Mammary epithelial cell (primary cell): ENCODE measurements around the gene UBASH3A.

Experiments
- CTCF ChIP-seq, 2 donors: IDR thresholded peaks in 1 of 2; conservative IDR thresholded peaks in 1 of 2; 2 replicates each; pipeline ENCODE4 v1.5.1; 2011 to 2012; ENCODE audit warnings: inconsistent platforms in 2 of 2, low read length in 2 of 2, mild to moderate bottlenecking in 2 of 2, control low read depth in 1 of 2, low read depth in 1 of 2; ENCODE audit not compliant: insufficient read depth in 1 of 2; ENCODE audit errors: extremely low read depth in 1 of 2
- EZH2 ChIP-seq: IDR thresholded peaks from 2 replicates; pipeline ENCODE4 v1.6.1; 2012; ENCODE audit warnings: low read length, inconsistent platforms, borderline replicate concordance

- TF ChIP-seq CTCF (conservative IDR thresholded peaks at IDR 0.05 in 1 of 2, IDR thresholded peaks at IDR 0.05 in 1 of 2; ENCODE audit: extremely low read depth in 1 of 2, insufficient read depth in 1 of 2, low read depth in 1 of 2, low read length in 2 of 2) = no peak
- TF ChIP-seq EZH2 = no peak
Measured at GRCh38 chr21:42385619-42386018, 18.1 kb upstream of the UBASH3A start.
